GOT3 (cell line): ENCODE results near the gene ATPAF2.
A peak's percentile ranks its signal among the peaks of the same experiment; 100 is the strongest.

Source experiments
- DNase-seq: peaks from one replicate; lab custom pipeline; 2025; ENCODE audit warnings: mixed read lengths; lab: John Stamatoyannopoulos, UW

ATPAF2 gene

DNA sequence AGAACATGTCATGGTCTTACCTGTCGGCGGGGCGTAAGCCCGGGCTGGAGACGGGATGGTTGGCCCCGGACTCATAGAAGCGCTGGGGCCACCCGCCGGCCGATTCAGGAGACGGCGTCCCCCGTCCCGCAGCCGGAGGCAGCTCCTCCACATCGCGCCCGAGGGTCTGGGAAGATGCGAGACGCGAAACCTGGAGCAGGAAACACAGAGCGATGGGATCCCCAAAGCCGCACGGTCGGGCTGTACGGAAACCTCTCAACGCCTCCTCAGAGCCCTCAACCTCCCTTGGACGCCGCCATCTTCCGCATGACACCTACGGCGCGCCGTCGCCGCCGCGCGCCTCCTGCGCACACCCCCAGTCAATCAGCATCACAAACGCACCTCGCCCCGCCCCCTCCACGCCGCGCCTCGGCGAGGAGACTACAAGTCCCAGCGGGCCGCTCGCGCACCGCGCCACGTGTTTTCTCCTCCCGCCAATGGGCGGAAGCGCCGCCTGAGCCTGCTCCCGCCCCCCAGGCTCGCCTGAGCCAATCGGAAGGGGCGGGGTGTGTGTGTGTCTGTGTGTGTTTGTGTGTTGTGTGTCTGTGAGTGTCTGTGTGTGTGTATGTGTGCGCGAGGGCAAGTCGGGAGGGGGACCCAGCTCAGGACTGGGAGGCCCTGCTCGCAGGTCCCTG, at the start of gene ATPAF2, which contains the start of gene GID4:
TSS of gene ATPAF2 (minus strand) at position 308 of the 674 bp plus-strand sequence. CDS start at position 153, 155 bp downstream.
TSS of gene GID4 (plus strand) at position 548 of the 674 bp plus-strand sequence. CDS start at position 605, 57 bp downstream.
- DNase-seq: peak; percentile 89

DNA sequence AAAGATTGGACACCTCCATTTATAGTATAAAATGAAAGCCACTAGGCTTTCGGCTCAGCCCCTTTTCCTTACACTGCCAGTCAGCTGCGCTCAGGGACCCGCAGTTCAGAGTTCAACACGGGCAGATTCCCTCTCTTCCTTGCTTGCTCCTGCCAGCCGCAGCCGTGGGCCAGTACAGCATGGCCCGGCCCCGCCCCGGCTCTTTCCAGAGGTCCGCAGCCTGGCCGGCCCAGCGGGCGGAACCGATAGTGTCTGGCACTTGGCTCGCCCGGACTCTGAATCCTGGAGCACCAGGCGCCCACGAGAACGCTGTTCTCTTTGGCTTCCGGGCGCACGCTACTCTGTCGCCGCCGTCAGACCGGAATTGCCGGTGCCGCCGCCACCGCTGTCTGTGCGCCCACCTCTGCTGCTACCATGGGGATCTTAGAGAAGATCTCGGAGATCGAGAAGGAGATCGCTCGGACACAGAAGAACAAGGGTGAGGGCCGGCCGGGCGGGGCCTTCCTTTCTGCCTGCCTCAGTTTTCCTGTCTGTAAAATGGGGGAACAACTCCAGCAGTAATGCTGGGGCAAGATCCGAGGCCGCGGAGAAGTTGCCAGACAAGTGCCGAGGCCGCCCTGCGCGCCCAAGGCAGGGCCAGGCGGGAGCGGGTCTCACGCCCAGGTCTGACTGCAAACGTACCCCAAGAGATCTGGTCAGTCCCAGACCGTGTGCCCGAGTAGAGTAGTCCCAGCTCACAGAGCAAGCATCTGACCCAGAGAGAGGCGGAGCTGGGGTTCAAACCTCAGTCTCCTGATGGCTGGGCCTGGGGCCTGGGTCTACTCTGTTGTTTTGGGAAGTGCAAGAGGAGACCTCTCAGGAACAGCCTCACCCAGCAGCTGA, 48.9 kb upstream of the ATPAF2 start, which contains the start of gene DRG2:
TSS of gene DRG2 (plus strand) at position 339 of the 882 bp plus-strand sequence. CDS start at position 415, 76 bp downstream.
- peak; percentile 84 for DNase-seq

DNA sequence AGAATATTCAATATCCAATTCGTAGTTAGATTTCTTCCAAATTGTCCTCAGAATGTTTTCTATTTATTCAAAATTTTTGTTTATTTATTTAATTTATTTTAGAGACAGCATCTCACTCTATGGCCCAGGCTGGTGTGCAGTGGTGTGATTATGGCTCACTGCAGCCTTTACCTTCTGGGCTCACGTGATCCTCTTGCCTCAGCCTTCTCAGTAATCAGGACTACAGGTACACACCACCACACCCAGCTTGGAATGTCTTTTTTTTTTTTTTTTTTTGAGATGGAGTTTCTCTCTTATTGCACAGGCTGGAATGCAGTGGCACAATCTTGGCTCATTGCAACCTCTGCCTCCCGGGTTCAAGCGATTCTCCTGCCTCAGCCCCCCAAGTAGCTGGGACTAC, 45.3 kb upstream of the ATPAF2 start:
- no peak for DNase-seq

DNA sequence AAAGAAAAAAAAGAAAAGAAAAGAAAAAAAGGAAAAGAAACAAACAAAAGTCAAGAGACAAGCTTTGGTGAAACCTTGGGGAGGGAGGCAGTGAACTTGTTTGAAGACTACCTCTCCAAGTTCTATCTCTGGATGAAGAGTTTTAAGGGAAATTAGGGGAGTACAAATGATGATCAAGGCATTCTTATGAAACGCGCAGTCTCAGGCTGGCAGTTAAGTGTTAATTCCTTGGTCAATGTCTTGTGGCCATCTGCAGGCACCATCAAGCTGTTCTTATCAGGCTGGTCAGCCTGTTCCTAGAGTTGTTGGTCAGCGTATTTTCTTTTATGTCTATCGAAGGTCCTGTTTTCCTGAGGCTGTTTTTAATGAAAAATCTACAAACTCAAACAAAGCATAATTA, 40.6 kb upstream of the ATPAF2 start:
- no peak for DNase-seq

DNA sequence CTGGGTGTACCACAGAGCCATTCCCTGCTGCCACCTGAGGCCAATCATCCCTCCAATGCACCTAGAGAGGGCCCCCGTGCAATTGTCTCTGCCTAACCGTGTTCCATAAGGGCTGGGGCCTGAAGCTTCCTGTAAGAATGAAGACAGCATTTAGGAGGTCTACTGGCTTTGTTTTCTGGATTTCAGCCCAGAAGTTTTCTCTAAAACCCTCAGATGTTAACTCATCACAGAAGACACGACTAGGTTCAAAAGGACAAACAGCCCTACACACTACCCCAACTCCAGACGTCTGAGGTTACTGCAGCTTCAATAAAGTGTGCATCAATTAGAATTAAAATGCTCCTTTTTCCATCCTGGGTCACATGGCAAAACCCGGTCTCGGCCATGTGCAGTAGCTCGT, 38.0 kb upstream of the ATPAF2 start:
- DNase-seq: no peak

DNA sequence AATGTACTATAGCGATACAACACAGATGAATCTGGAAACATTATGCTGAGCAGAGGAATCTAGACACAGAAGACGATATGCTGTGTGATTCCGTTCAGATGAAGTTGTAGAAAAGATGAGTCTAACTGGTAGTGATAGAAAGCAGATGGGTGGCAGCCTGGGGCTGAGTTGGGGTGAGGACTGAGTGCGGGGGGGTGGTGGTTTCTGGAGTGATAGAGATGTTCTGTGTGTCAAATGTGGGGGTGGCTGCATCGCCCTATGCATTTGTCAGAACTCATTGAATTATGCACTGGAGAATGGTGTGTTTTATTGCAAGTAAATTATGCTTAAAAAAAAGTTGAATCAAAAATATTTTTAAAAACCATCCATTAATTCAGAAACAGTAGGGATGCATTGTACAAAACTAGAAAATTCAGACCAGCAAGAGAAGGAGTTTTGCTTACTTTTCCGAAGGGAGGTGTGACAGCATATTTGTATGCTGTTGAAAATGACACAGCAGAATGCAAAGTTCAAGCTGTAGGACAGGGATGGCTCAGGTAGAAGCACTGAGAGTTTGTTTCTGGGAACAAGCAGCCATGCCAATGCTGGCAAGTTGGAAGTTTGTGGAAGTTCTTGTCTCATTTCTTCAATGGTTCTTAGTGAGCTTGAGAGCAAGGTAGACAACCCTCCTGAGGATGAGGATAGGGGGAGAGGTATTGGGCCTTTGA, 35.8 kb upstream of the ATPAF2 start:
- DNase-seq: no peak

DNA sequence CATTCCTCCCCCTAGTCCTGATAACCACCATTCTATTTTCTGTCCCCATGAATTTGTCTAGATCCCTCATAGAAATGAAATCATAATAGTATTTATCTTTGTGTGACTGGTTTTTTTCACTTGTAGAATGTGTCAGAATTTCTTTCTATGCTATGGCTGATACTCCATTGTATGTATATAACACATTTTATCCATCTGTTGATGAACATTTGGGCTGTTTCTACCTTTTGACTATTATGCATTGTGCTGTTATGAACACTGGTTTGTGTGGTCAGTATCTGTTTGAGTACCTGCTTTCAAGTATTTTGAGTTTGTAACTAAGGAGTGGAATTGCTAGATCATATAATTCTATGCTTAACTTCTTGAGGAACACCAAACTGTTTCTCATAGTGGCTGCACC, 32.8 kb upstream of the ATPAF2 start:
- DNase-seq: no peak

DNA sequence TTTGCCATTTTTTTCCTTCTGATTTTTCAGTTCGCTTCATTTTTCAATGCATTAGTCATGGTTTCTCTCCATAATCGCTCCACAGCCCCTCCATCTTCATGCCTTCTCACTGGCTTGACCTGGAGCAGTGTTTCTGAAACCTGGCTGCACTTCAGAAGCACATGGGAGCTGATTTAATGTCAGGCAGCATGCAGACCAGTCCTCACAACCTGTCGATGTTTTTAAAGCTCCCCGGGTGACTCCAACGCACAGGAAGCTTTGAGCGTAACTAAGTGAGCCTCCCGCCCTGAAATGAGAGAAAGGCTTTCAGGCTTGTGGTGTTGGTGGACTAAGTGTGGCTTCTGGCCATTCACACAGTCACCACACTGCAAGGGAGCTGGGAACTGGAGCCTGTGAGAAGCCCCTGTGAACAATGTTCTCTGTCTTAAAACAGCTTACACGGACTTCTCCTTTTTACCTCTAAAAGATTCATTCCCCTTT, 31.9 kb upstream of the ATPAF2 start:
- DNase-seq: no peak

DNA sequence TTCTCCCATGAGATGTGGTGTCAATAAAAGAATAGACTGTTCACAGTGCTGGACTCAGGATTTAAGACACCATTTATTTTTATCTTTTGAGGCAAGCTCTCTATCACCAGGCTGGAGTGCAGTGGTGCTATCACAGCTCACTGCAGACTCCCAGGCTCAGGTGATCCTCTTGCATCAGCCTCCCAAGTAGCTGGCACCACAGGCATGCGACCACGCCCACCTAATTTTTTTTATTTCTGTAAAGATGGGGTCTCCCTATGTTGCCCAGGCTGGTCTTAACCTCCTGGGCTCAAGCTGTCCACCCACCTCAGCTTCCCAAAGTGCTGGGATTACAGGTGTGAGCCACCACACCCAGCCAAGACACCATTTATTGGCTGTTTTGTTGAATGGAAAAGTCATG, 30.1 kb upstream of the ATPAF2 start:
- no peak for DNase-seq

DNA sequence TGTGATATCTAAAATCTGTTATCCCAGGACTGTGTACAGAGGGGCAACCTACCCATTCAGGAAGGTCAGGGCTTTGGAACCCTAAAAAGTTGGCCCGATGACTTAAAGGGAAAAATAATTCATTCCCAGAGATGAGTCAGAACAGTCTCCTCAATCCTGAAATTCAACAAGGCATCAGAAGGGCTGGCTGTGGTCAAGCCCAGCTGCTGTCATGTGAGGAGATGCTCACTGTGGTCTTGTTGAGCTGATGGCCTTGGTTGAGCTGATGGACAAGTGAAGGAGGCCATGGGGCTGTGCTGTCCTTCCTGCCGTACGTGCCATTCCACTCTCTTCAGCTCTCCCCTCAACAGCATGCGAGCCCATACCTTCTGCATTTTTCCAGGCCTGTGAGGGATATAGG, 27.9 kb upstream of the ATPAF2 start:
- no peak for DNase-seq

DNA sequence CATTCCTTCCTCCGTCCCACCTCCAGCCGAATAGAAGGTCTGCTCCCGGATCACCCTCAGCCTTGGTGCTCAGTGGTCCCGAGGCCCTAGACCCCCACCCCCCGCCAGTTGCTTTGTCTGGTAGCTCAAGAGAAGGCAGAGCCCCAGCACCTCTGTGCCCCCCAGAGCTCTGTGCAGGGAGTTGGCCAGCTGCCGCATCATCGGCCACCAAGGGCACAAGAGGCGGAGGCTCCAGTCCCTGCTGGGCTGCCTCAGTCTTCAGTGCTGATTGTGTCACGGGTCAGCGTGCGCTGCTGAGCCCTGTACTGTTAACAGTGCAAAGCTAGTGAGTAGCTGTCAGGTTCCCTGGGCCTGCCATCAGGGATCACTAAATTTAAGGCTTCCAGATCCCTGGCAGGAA, 26.6 kb upstream of the ATPAF2 start:
- DNase-seq: no peak

DNA sequence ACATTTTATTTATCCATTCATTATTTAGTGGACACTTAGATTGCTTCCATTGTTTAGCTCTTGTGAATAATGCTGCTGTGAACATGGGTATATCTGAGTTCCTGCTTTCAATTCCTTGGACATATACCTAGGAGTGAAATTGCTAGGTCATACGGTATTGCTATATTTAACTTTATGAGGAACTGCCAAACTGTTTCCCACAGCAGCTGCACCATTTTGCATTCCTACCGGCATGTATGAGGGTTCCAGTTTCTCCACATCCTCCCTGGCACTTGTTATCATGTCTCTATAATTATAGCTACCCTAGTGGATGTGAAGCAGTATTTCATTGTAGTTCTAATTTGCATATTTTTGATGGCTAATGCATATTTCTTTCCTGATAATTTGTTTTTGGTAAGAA, 25.1 kb upstream of the ATPAF2 start:
- no peak for DNase-seq

DNA sequence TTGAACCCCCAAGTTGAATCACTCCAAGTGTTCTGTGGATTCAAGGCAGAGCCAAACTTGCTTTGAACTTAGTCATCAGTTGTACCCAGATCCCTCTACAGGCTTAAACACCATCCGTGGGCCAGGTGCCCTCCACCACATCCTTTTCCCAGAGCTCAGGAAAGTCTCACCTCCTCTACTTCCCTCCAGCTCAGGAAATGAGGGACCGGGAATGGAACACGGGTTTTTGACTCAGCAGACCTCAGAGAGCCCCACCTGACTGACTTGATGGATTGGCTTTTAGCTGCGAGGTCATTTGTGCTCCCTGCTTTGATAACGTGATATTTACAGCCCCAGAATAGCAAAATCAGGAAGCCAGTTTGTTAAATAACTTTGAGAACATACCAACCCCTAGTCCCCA, 20.3 kb upstream of the ATPAF2 start:
- DNase-seq: no peak

DNA sequence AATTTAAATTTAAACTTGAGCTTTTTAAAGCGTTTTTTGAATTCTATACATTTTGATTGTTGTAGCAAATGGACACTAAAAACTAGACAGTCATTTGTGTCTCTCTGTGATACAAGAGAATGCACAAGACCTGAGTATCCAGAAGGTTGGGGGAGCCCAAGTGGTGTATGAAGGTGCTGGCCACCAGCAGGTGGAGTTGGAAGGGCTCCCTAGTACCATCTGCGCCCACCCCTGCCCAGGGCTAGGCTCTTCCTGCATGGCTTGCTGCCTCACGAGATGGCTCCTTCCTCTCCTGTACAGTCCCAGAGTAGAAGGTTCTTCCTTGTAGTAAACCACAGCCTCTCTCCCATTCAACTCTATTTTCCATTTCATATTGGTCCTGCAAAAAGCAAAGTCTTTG, 17.2 kb upstream of the ATPAF2 start:
- DNase-seq: no peak

DNA sequence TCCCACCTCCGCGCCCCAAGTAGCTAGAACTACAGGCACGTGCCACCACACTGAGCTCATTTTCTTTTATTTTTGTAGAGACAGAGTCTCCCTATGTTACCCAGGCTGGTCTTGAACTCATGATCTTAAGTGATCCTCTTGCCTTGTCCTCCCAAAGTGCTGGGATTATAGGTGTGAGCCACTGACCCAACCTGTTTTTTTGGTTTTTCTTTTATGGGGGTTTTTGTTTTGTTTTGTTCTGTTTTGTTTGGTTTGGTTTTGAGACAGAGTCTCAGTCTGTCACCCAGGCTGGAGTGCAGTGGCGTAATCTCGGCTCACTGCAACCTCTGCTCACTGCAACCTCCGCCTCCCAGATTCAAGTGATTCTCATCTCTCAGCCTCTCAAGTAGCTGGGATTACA, 16.6 kb upstream of the ATPAF2 start:
- DNase-seq: no peak

DNA sequence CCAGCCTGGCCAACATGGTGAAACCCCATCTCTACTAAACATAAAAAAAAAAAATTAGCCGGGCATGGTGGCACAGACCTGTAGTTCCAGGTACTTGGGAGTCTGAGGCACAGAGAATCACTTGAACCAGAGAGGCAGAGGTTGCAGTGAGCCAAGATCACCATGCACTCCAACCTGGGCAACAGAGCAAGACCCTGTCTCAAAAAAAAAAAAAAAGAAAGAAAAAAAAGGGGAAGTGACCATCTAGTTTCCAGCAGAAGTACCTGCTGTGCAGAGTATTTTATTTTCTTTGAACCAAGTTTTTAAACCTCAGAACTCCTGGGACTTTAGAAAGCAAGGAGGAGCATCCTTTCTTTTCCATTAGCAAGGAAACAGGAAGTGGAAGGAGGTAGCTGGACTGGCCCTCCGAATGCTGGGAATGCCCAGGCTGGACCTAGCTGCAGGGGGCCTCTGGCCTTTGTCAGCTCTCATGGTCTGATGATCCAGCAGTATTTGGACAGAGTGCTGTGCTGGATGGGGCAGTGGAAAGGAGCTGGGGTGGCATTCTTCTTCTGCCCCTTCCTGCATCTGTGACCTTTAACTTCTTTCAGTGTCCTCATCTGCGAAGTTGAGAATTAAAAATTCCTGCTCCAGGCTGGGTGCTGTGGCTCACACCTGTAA, 6.9 kb upstream of the ATPAF2 start:
- no peak for DNase-seq

DNA sequence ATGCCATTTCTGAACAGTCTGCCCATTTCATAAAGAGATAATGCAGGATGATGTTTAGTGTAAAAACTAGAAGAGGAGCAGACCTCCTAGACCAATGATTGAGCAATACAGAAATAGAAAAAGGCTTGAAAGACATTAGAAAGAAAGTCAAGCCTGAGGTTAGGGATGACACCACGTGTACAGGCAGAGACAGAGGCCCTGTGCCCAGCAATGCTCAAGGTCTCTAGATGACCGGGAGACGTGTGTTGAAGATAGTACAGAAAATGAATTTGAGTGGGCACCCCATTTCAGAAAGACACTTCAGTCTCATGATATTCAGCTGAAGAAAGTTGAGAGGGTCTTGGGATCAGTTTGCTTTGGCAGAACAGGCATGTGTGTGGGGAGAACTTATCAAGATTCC, 5.6 kb upstream of the ATPAF2 start:
- no peak for DNase-seq

DNA sequence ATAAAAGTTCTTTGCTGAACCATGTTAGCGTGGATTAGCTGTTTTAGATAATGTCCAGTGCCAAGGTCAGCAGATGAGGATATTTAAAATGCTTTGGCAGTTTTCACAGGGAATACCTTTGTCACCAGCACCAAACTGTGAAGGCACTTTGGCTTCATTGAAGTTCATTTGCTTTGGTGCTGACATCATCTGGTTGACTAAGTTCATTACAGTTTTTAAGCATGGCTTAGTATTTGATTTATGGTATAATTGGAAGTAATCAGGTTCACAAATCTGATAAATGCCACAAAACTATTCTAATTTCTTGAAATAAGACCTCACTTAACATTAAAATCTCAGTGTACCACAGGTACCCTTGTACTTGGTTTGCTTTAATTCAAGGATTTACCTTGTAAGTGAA, 4.5 kb upstream of the ATPAF2 start:
- no peak for DNase-seq

DNA sequence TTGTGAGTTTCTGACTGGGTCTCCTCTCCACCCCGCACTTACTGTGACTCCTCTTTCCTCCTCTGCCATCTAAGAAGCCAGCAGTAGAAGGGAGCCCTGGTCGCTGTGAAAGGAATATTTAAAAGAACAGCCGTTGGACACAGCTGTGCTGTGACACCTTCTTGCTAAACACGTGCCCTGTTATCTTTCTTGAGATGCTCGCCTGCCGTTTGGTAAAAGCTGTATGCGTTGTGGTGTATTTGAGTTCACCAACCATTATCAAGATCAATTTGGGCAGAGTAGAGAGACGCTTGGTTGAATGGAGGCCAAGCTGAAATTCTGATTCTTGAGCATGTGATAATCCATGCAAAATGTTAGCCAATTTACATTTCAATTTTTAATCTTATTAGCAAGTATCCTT, 4.0 kb upstream of the ATPAF2 start:
- no peak for DNase-seq

DNA sequence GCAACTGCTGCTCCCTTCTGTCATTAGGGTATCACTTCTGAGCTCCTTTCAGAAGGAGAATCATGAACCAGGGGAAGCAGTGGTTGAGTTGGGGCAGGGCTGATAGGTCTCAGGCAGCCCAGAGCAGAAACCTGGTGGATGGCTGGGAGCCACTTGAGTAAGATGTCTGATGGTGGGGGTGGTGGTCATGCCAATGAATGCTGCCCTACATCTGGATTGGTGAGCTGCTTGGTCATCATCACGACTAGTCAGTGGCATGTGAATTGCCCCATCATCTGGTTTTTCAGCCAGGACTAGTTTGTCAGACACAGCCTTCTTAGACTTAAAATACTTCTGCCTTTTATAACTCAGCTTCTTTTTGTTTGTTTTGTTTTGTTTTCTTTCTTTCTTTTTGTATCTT, 2.8 kb upstream of the ATPAF2 start:
- no peak for DNase-seq

DNA sequence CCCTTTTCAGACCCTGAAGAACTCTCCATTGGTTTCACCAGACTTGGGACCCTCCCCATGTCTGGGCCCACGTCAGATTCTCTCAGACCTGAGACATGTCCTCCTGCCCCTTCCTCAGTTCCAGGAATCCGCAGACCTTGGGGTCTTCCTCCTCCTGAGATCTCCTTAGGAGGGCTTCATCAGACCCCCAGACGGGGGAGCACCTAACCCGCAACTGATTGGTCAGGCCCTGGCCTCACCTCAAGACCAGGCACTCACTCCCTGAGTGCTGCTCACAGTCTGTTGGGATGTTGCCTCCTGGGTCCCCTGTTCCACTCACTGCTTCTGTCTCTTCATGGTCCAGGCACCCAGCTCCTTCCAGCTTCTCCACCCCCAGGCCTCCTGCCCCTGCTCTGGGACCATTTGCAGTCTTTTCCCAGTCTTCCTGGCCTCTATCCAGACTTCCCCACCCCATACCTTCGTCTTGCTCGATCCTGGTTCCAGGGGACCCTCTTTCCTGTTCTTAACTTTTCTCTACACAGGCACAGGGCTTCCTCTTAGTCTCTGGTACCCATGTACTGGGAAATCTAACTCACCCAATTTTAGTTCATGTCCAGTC, 1.4 kb upstream of the ATPAF2 start:
- no peak for DNase-seq
